GM23248 (cell line): Measurements from ENCODE around the gene SPINT2.

Experiments
- EZH2 ChIP-seq: fragments of 200-600 bp; sonication (generic); IDR thresholded peaks from 2 replicates; pipeline ENCODE4 v1.6.1; 2018; ENCODE audit warnings: antibody characterized with exemption, mild to moderate bottlenecking; ENCODE audit not compliant: insufficient read depth, poor library complexity, severe bottlenecking
- EZH2phosphoT487 ChIP-seq: fragments of 200-600 bp; sonication (generic); IDR thresholded peaks from 2 replicates; pipeline ENCODE4 v1.6.1; 2018; ENCODE audit warnings: antibody characterized with exemption, moderate library complexity, mild to moderate bottlenecking, low read depth; ENCODE audit not compliant: insufficient read depth

GRCh38 chr19:38266981-38267597 lies 2.7 kb downstream of the SPINT2 start:
- no peak for TF ChIP-seq EZH2
- no peak for TF ChIP-seq EZH2phosphoT487
